Neutrophil (primary cell): ENCODE data around the gene RAB31.
"Not testable (repeated sequence)": the region's sequence is repeated elsewhere in the genome, so short reads cannot be mapped to it uniquely, and the experiment has no call there.

Experiments
- H3K27ac ChIP-seq: fragments of 200-600 bp; sonication (generic); 2 replicates; pipeline ENCODE4 v1.5.1; 2016; ENCODE audit warnings: mild to moderate bottlenecking, moderate library complexity
- H3K27me3 ChIP-seq: fragments of 200-600 bp; sonication (generic); 2 replicates; pipeline ENCODE4 v1.6.0; 2016; ENCODE audit warnings: mild to moderate bottlenecking
- H3K36me3 ChIP-seq: fragments of 200-600 bp; sonication (generic); 2 replicates; pipeline ENCODE4 v1.5.1; 2017
- H3K4me1 ChIP-seq, 2 experiments: fragments of 200-600 bp in 1 of 2; sonication (generic) in 1 of 2; 1 replicate in 1 of 2; 2 replicates in 1 of 2; pipeline versions ENCODE4 v1.5.1 to v1.6.1; 2013 to 2016; ENCODE audit warnings: low read depth in 1 of 2, low read length in 1 of 2, mild to moderate bottlenecking in 1 of 2, moderate library complexity in 1 of 2; ENCODE audit not compliant: control insufficient read depth in 1 of 2, insufficient read depth in 1 of 2
- H3K4me3 ChIP-seq, 2 experiments: fragments of 200-600 bp in 1 of 2; sonication (generic) in 1 of 2; 1 replicate in 1 of 2; 2 replicates in 1 of 2; pipeline ENCODE4 v1.5.1; 2013 to 2016; ENCODE audit warnings: low read depth in 1 of 2, low read length in 1 of 2, mild to moderate bottlenecking in 1 of 2, moderate library complexity in 1 of 2
- H3K9me3 ChIP-seq: fragments of 200-600 bp; sonication (generic); 2 replicates; pipeline ENCODE4 v1.5.1; 2016
- TF ChIP-seq, protein P1 (sequence below): fragments of 200-600 bp; sonication (generic); IDR thresholded peaks from 2 replicates; pipeline ENCODE4 v1.5.1; 2016; ENCODE audit warnings: antibody characterized with exemption

The RAB31 gene

DNA sequence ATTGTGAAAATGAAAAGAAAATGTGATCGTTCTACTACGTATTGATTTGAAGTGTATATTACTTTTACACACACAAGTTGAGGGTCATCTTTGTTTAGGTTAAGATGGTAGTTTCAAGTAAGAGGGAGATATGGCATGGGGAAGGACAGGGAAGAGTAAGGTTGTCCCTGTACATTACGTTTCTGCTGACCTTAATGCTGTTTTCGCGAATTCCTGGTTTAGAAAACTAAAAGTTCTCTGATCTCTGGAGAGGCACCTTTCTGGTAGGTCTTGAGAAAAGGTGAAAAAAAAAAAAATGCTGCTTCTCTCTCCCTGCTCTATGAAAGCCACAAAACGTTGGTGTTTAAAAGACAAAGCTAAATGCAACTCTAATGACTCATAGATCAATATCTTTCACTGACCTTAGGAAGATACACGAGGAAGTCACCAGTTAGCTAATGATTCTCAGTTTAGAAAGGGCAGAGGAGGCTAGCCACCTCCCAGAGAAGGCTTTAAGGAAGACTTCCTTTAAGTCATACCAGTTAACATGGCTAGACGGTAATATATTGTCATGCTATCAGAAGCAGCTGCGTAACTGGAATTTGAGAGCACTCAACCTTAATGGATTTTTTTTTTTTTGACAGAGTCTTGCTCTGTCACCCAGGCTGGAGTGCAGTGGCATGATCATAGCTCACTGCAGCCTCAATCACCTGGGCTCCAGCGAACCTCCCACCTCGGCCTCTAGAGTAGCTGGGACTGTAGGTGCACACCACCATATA lies 190.9 kb downstream of the RAB31 start:
- Histone ChIP-seq H3K9me3 (no peaks in the 10 kb centered on the region), H3K27ac (no peak overlapping the region), H3K36me3 (no peaks in the 10 kb centered on the region), H3K27me3 (no peaks in the 10 kb centered on the region), H3K4me3 (no peak overlapping the region), H3K4me1 (no peaks in the 10 kb centered on the region)
- TF ChIP-seq, protein P1, sequence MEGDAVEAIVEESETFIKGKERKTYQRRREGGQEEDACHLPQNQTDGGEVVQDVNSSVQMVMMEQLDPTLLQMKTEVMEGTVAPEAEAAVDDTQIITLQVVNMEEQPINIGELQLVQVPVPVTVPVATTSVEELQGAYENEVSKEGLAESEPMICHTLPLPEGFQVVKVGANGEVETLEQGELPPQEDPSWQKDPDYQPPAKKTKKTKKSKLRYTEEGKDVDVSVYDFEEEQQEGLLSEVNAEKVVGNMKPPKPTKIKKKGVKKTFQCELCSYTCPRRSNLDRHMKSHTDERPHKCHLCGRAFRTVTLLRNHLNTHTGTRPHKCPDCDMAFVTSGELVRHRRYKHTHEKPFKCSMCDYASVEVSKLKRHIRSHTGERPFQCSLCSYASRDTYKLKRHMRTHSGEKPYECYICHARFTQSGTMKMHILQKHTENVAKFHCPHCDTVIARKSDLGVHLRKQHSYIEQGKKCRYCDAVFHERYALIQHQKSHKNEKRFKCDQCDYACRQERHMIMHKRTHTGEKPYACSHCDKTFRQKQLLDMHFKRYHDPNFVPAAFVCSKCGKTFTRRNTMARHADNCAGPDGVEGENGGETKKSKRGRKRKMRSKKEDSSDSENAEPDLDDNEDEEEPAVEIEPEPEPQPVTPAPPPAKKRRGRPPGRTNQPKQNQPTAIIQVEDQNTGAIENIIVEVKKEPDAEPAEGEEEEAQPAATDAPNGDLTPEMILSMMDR: no peak

DNA sequence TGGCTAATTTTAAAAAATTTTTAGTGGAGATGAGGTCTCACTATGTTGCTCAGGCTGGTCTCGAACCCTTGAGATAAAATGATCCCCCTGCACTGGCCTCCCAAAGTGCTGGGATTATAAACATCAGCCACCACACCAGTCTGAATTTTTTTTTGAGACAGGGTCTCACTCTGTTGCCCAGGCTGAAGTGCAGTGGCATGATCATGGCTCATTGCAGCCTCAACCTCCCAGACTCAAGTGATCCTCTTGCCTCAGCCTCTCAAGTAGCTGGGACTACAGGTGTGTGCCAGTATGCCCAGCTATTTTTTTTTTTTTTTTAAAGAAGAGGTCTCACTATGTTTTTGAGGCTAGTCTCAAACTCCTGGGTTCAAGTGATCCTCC lies 191.4 kb downstream of the RAB31 start:
- H3K9me3 ChIP-seq, H3K4me3 ChIP-seq, H3K4me1 ChIP-seq, H3K27me3 ChIP-seq, H3K36me3 ChIP-seq, H3K27ac ChIP-seq: not testable (repeated sequence)

DNA sequence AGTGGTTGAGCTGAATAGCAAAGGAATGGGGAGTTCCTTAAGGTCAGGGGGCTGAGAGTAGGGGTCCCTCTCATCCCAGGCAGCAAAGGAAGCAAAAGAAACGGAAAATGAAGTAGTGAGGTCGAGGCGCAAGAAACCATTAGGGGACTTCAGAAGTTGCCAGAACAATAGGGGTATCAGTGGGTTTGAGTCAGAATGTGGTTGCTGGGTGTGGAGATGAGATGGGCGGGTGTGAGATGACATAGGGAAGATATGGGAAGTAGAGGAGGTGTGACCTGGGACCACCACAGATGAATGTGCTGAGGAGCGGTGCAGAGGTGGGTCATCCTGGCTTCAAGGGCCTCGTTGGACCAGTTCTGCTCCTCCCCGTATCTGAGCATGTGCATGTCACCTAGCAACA lies 192.6 kb downstream of the RAB31 start:
- Histone ChIP-seq H3K4me3 (no peak overlapping the region), H3K27me3 (no peaks in the 10 kb centered on the region), H3K36me3 (no peaks in the 10 kb centered on the region), H3K9me3 (no peaks in the 10 kb centered on the region), H3K27ac (no peak overlapping the region), H3K4me1 (peaks cover 8 to 11% of the 10 kb centered on the region in 2 experiments)
- TF ChIP-seq, protein P1: no peak

DNA sequence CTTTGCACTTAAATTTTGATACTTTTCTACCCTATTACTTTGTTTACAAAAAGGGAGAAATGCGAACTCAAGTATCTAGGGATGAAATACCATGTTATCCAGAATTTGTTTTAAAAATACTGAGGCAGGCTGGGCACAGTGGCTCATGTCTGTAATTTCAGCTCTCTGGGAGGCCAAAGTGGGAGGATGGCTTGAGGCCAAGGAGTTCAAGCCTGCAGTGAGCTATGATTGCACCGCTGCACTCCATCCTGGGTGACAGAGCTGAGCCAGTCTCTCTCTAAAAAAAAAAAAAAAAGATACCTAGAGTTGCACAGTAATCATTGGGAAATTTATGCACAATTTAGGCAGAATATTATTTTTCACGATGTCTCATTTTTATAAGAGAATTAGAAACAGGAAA lies 193.3 kb downstream of the RAB31 start:
- Histone ChIP-seq H3K4me3 (no peak overlapping the region), H3K27ac (no peak overlapping the region), H3K9me3 (no peaks in the 10 kb centered on the region), H3K36me3 (no peaks in the 10 kb centered on the region), H3K4me1 (peaks cover 15 to 17% of the 10 kb centered on the region in 2 experiments), H3K27me3 (no peaks in the 10 kb centered on the region)
- TF ChIP-seq, protein P1: no peak

DNA sequence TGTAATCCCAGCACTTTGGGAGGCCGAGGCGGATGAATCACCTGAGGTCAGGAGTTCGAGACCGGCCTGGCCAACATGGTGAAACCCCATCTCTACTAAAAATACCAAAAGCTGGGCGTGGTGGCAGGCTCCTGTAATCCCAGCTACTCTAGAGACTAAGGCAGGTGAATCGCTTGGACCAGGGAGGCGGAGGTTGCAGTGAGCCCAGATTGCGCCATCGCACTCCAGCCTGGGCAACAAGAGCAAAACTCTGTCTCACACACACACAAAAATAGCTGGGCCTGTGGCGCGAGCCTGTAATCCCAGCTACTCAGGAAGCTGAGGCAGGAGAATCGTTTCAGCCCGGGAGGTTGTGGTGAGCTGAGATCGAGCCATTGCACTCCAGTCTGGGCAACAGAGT lies 194.2 kb downstream of the RAB31 start:
- H3K4me3 ChIP-seq, H3K9me3 ChIP-seq, H3K27ac ChIP-seq, H3K36me3 ChIP-seq, H3K27me3 ChIP-seq: not testable (repeated sequence)
- H3K4me1 ChIP-seq: peaks cover 23 to 25% of the 10 kb centered on the region in 2 experiments

DNA sequence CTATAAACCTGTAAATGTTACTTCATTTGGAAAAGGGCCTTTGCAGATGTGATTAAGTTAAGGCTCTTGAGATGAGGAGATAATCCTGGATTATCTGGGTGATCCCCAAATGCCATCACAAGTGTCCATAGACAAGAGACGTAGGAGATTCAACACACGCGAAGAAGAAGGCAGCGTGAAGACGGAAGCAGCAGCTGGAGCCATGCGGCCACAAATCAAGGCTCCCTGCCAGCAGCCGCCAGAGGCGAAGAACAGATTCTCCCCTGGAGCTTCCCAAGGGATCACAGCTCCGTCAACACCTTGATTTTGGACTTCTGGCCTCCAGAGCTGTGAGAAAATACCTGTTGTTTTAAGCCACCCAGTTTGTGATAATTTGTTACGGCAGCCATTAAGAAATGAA lies 194.7 kb downstream of the RAB31 start:
- Histone ChIP-seq H3K36me3 (no peaks in the 10 kb centered on the region), H3K4me3 (no peak overlapping the region), H3K9me3 (no peaks in the 10 kb centered on the region), H3K27me3 (no peaks in the 10 kb centered on the region), H3K4me1 (peaks cover 23 to 25% of the 10 kb centered on the region in 2 experiments), H3K27ac (no peak overlapping the region)
- TF ChIP-seq, protein P1: no peak
